ENCODE measurements around the gene ATL3.

GRCh38 chr11:63719987-63720386 is 48.8 kb upstream of the ATL3 start:
- TF ChIP-seq EP300 (IDR thresholded peaks at IDR 0.05): no peak
- no peak for TF ChIP-seq CTCF (IDR thresholded peaks at IDR 0.05)

Data from suprapubic skin (tissue), 3 donors.